Breast epithelium (tissue), 4 donors: ENCODE data around the gene SIAH3. TPM values are rescaled to one million over a fixed set of nuclear protein-coding genes. Genes with fewer than 3 reads are reported as not detected.

ENCODE experiments used
- DNase-seq, 2 donors: peaks; one replicate each; pipeline ENCODE4 v3.0.0-alpha.2; 2019; ENCODE audit warnings: low spot score in 2 of 2
- H3K27ac ChIP-seq, 2 donors: fragments of 200-600 bp; sonication (generic) in 1 of 2; one replicate each; pipeline ENCODE4 v1.5.1; 2016 to 2019; ENCODE audit warnings: mild to moderate bottlenecking in 1 of 2
- H3K27me3 ChIP-seq, 2 donors: fragments of 200-600 bp; sonication (generic) in 1 of 2; one replicate each; pipeline versions ENCODE4 v1.5.1 to v1.6.0; 2017 to 2019; ENCODE audit warnings: control low read depth in 1 of 2, mild to moderate bottlenecking in 1 of 2
- H3K36me3 ChIP-seq: fragments of 200-600 bp; one replicate; pipeline ENCODE4 v1.5.1; 2019
- H3K4me1 ChIP-seq, 2 donors: fragments of 200-600 bp; sonication (generic); one replicate each; pipeline ENCODE4 v1.5.1; 2016 to 2019; ENCODE audit warnings: control low read depth in 1 of 2
- H3K4me3 ChIP-seq, 3 donors: fragments of 200-600 bp; sonication (generic); 1 replicate in 2 of 3; 2 replicates in 1 of 3; pipeline ENCODE4 v1.5.1; 2016 to 2019; ENCODE audit warnings: mild to moderate bottlenecking in 3 of 3, moderate library complexity in 2 of 3
- H3K9me3 ChIP-seq, 2 donors: fragments of 200-600 bp; sonication (generic) in 1 of 2; one replicate each; pipeline ENCODE4 v1.5.1; 2016 to 2019; ENCODE audit warnings: control low read depth in 1 of 2
- CTCF ChIP-seq, 3 donors: fragments of 450-650 bp; IDR thresholded peaks; one replicate each; pipeline ENCODE4 v1.5.1; 2016 to 2017; ENCODE audit warnings: antibody characterized with exemption in 3 of 3, mild to moderate bottlenecking in 3 of 3, moderate library complexity in 3 of 3
- POLR2A ChIP-seq: fragments of 450-650 bp; IDR thresholded peaks from one replicate; pipeline ENCODE4 v1.6.1; 2016; ENCODE audit warnings: antibody characterized with exemption, mild to moderate bottlenecking, moderate library complexity
- POLR2AphosphoS5 ChIP-seq, 3 donors: sonication (generic); formaldehyde crosslinking; IDR thresholded peaks; one replicate each; pipeline ENCODE4 v1.6.1; 2017; ENCODE audit warnings: antibody characterized with exemption in 3 of 3
- intact Hi-C: fragments of 100-400 bp; cut with DNase I; formaldehyde crosslinking; loops from one replicate; pipeline ENCODE4 v1.15.1; 2023; ENCODE audit warnings: low total_unique reads
- total RNA-seq, 3 donors: library from RNA; depleted of rRNA; stranded (reverse); fragments of >200 nt; gene quantifications; one replicate each; pipeline ENCODE4 v1.1.0, GENCODE V29; 2016

SIAH3 gene
- total RNA-seq, 3 donors from 2014 or later: under 0.01 TPM; not detected in 2

DNA sequence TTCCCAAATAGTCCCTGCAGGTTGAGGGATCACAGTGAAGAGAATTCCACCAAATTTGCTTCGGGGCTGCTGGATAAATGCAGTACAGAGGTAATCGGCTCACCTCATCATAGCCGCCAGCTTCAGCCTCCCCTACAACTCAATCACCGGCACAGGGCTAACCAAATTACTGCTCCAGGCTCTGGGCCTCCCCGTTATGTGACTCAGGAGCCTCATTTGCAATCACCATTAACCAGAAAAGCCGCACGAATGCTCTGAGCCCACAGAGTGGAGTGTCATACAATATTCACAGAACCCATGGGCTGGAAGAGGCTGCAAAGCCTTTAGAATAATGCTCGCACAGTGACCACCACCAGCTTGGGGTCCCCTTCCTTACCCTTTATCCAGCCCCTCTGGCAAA, 4.9 kb downstream of the SIAH3 start:
- intact Hi-C loops: no loop called here
- TF ChIP-seq POLR2AphosphoS5 (IDR thresholded peaks at IDR 0.05) (no peak), POLR2A (no peak), CTCF (IDR thresholded peaks at IDR 0.05) (no peak)
- DNase-seq: no peak
- H3K27ac ChIP-seq: no peak overlapping the region
- H3K4me1 ChIP-seq: peaks cover 0 to 7% of the 10 kb centered on the region in 2 donors
- no peaks in the 10 kb centered on the region for H3K27me3 ChIP-seq
- no peaks in the 10 kb centered on the region for H3K36me3 ChIP-seq
- H3K9me3 ChIP-seq: no peaks in the 10 kb centered on the region
- H3K4me3 ChIP-seq: no peak overlapping the region

DNA sequence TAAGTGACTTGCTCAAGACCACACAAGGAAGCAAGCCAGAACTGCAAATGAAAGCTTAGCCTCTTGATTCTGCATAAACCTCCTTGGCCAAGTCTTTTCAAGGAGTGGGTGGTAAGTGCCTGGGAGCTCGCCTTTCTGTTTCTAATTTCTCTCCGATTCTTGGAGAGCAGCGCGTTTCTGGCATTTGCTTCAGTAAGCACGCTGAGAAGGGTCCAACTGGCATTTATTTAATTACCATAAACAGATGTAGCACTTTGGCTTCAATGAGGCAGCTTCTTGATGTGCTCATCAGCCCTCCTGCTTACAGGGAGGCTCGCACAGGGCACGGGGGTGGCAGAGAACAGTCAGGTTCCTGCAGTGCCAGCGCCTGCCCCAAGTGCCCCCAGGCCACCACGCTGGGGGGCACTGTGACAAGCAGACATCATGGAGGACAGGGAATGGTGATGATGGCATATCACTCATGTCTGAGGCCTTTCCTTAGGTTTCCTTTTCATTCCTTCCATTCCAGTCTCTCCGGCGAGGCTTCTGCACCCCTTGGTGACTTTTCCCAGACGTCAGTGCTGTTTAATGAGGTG, 13.3 kb downstream of the SIAH3 start:
- TF ChIP-seq POLR2A: no peak
- no peaks in the 10 kb centered on the region for H3K36me3 ChIP-seq
- intact Hi-C loops: no loop called here
- no peak for DNase-seq
- H3K27me3 ChIP-seq: no peaks in the 10 kb centered on the region
- H3K27ac ChIP-seq: no peak overlapping the region
- H3K4me3 ChIP-seq: no peak overlapping the region
- no peaks in the 10 kb centered on the region for H3K9me3 ChIP-seq
- H3K4me1 ChIP-seq: peaks cover 0 to 12% of the 10 kb centered on the region in 2 donors

DNA sequence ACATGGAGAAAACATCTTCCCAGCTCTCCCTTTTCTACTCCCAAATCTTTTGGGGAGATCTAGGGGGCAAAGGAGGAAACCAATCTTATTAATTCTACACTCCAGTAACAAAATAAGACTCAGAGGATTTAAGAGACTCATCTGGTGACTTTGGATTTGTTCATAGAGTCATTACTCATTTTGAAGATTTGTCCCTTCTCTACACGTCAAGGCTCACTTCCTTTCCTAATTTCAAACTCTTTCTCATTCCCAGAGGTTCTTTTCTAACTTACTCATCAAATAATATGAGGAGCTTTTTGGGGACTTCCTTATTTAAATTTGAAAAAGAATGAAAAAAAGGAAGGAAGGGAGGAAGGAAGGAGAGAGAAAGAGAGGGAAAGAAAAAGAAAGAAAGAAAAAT, 14.4 kb downstream of the SIAH3 start:
- H3K36me3 ChIP-seq: no peaks in the 10 kb centered on the region
- no peaks in the 10 kb centered on the region for H3K9me3 ChIP-seq
- H3K27me3 ChIP-seq: no peaks in the 10 kb centered on the region
- H3K27ac ChIP-seq: no peak overlapping the region
- TF ChIP-seq POLR2AphosphoS5 (IDR thresholded peaks at IDR 0.05) (no peak), CTCF (IDR thresholded peaks at IDR 0.05) (no peak), POLR2A (no peak)
- intact Hi-C loops: no loop called here
- H3K4me3 ChIP-seq: no peak overlapping the region
- H3K4me1 ChIP-seq: peaks cover 0 to 12% of the 10 kb centered on the region in 2 donors
- no peak for DNase-seq

DNA sequence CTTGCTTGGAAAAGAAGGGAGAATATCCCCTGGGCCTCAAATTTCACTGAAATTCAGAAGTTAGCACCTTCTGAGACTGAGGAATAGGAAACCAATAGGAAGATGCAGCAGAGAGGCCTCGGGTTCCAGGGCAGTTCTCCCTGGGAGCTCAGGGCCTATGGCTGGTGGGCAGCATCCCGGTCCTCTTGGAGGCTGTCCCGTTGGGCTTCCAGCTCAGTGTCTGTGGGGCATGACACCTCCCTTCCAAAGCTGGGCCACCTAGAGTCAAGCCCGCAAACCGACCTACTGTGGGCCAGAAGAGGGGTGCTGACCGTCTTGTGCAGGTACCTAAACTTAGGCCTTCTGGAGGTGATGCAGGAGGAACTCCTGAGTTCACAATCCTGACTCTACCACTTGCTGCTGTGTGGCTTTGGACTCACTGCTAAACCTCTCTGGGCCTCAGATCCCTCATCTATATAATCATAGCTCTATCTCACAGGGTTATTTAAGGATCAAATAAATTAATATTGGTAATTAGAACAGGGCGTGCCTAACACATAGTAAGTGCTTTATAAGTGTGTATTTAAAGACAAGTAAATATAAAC, 17.1 kb downstream of the SIAH3 start:
- no peaks in the 10 kb centered on the region for H3K27me3 ChIP-seq
- no peak for DNase-seq
- peak overlapping the region; percentile 75 to 86 for H3K27ac ChIP-seq

DNA sequence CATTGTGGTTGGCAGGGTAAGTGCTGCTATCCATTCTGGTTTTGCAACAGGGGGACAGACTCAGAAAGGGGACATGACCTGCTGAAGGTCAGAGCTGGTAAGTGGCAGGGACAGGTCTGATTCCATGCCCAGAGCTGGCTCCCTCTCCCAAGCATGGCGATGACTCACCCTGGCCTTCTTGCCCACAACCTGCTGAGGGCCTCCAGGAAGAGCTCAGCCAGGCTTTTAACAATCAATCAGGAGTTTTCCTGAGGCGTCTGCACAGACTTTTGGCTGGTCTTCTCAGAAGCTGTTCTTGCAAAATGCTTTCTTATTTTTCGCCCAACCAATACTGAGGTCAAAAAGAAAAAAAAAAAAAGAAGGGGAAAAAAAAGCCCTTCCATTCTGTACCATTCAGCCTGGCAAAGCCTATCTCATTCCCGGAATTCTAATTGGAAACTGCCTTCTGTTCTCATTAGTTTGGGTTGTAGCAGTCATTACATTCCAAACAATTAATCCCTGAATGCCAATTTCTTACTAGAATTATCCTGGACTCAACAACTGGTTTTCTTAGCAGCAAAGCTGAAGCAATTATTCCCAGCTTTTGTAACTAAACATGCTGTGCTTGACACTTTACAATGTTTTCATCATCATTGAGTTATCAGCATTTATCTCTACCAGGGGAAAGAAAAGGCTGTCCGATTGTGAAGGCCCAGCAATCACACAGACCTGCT, 17.7 kb downstream of the SIAH3 start:
- TF ChIP-seq POLR2AphosphoS5 (IDR thresholded peaks at IDR 0.05) (peak in 1 of 3 donors; percentile 31), POLR2A (no peak)
- intact Hi-C loops: no loop called here
- Histone ChIP-seq H3K36me3 (no peaks in the 10 kb centered on the region), H3K9me3 (no peaks in the 10 kb centered on the region), H3K4me1 (peaks cover 0 to 12% of the 10 kb centered on the region in 2 donors), H3K27me3 (no peaks in the 10 kb centered on the region), H3K27ac (peak overlapping the region; percentile 75 to 86), H3K4me3 (no peak overlapping the region)
- peak; percentile 65 to 78 for DNase-seq

More for the DNA sequence above, 17.1 kb downstream of the SIAH3 start:
- H3K9me3 ChIP-seq: no peaks in the 10 kb centered on the region
- H3K36me3 ChIP-seq: no peaks in the 10 kb centered on the region
- TF ChIP-seq POLR2AphosphoS5 (IDR thresholded peaks at IDR 0.05): no peak
- intact Hi-C loops: no loop called here
- H3K4me3 ChIP-seq: no peak overlapping the region
- H3K4me1 ChIP-seq: peaks cover 0 to 12% of the 10 kb centered on the region in 2 donors

DNA sequence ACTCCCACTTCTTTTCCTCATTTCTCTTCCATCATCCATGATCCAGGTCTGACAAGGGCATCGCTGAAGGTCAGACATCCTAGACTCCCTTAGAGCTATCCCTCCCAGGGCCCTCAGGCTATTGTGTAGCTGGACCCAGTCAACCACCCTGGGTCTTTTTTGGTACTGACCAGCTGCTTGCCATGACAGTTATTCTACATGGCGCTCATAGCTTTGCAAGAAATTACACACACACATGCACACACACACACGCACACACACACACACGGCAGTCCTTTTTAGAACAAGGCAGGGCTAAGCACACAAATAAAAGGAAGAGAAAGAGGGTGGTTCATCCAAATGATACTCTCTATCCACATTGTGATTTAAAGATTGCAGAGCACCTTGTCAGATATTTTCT, 18.3 kb downstream of the SIAH3 start:
- peak overlapping the region; percentile 38 to 59 for H3K27ac ChIP-seq
- no peaks in the 10 kb centered on the region for H3K27me3 ChIP-seq
- no peaks in the 10 kb centered on the region for H3K9me3 ChIP-seq
- TF ChIP-seq CTCF (IDR thresholded peaks at IDR 0.05) (no peak), POLR2A (no peak), POLR2AphosphoS5 (IDR thresholded peaks at IDR 0.05) (no peak)
- DNase-seq: no peak
- peaks cover 0 to 8% of the 10 kb centered on the region in 2 donors for H3K4me1 ChIP-seq
- intact Hi-C loops: no loop called here
- no peaks in the 10 kb centered on the region for H3K36me3 ChIP-seq
- H3K4me3 ChIP-seq: no peak overlapping the region
